ENCODE measurements around the gene ATP13A4.

DNA sequence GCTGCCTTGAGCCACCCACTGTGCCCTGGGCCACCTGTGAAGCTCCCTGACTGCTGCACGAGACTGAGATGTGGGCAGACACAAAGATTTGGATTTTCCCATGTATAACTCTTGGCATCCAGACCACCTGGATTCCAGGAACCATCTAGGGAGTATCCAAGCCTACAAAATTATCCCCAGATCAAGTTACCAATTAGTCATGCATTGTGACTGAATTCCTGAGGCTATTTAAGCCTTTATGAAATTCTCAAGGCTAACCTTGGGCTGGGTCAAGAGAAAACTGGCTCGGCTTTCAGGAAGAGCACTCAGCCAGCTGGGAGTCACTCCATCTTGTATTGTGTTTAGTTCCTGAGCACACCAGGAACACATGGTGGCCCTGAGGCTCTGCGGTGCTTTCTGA lies 162.8 kb downstream of the ATP13A4 start:
- no peak for TF ChIP-seq POLR2A (IDR thresholded peaks at IDR 0.05; ENCODE audit: low read depth)
- TF ChIP-seq CTCF (IDR thresholded peaks at IDR 0.05), result no peak
